Measurements from ENCODE around the gene UBL4A. TPM values are rescaled to one million over a fixed set of nuclear protein-coding genes. Genes with fewer than 3 reads are reported as not detected.

Gene UBL4A
- polyA plus RNA-seq, 3 donors from 2014 or later: 56.3 to 68.9 (median 61.2) TPM

GRCh38 chrX:154458954-154459778 lies 27.2 kb downstream of the UBL4A start:
- Mint-ChIP-seq H3K27me3 (ENCODE audit: low read depth in 3 of 3) (peaks cover 2 to 5% (median 4%) of the 10 kb centered on the region in 3 donors), H3K4me1 (peaks cover 6 to 11% of the 10 kb centered on the region in 2 donors), H3K27ac (peak overlapping the region in 5 of 6 donors; percentile 34 to 71 (median 67)), H3K4me3 (peak overlapping the region; percentile 65 to 79 (median 75)), H3K9me3 (no peaks in the 10 kb centered on the region), H3K36me3 (no peaks in the 10 kb centered on the region)
- DNase-seq: peak in 1 of 3 donors; percentile 19

- DNase-seq: peak; percentile 69 to 77 (median 75)
- Mint-ChIP-seq H3K4me3 (peak within 1 kb of the TSS; percentile 85 to 93 (median 91)), H3K4me1 (peaks cover 6 to 11% of the 10 kb centered on the region in 2 donors), H3K27ac (peak within 1 kb of the TSS; percentile 85 to 95 (median 92)), H3K27me3 (ENCODE audit: low read depth in 3 of 3) (peaks cover 2 to 5% (median 4%) of the 10 kb centered on the region in 3 donors), H3K9me3 (no peaks in the 10 kb centered on the region), H3K36me3 (no peaks in the 10 kb centered on the region)
These were observed 28.1 kb downstream of the UBL4A start, which contains the start of gene PLXNA3 for GRCh38 chrX:154458116-154458953. Gene PLXNA3, plus strand, starts transcription at chrX:154458281. Its CDS starts 1,903 bp downstream, at chrX:154460184.

- Mint-ChIP-seq H3K36me3 (no peaks in the 10 kb centered on the region), H3K27me3 (ENCODE audit: low read depth in 3 of 3) (peaks cover 2 to 5% (median 4%) of the 10 kb centered on the region in 3 donors), H3K4me3 (peak overlapping the region; percentile 85 to 93 (median 91)), H3K4me1 (peaks cover 6 to 11% of the 10 kb centered on the region in 2 donors), H3K27ac (peak overlapping the region; percentile 85 to 95 (median 92)), H3K9me3 (no peaks in the 10 kb centered on the region)
- DNase-seq: peak; percentile 61 to 73 (median 72)
These were observed 28.8 kb downstream of the UBL4A start for GRCh38 chrX:154457491-154458115.

- Mint-ChIP-seq H3K9me3 (no peaks in the 10 kb centered on the region), H3K27ac (peak overlapping the region in 1 of 6 donors; percentile 44)
These were observed 33.6 kb downstream of the UBL4A start for GRCh38 chrX:154452823-154453222.

GRCh38 chrX:154450312-154450711 lies 36.1 kb downstream of the UBL4A start:
- DNase-seq: no peak
- no peaks in the 10 kb centered on the region for H3K36me3 Mint-ChIP-seq
- H3K4me1 Mint-ChIP-seq: no peaks in the 10 kb centered on the region
- no peaks in the 10 kb centered on the region for H3K9me3 Mint-ChIP-seq
- peaks cover 0 to 3% (median 1%) of the 10 kb centered on the region in 3 donors for H3K27me3 Mint-ChIP-seq (ENCODE audit: low read depth in 3 of 3)
- H3K27ac Mint-ChIP-seq: no peak overlapping the region
- H3K4me3 Mint-ChIP-seq: no peak overlapping the region

More at GRCh38 chrX:154452823-154453222, 33.6 kb downstream of the UBL4A start:
- H3K4me3 Mint-ChIP-seq: no peak overlapping the region
- no peaks in the 10 kb centered on the region for H3K36me3 Mint-ChIP-seq
- H3K27me3 Mint-ChIP-seq (ENCODE audit: low read depth in 3 of 3): peaks cover 1 to 5% (median 4%) of the 10 kb centered on the region in 3 donors
- no peak for DNase-seq
- H3K4me1 Mint-ChIP-seq: peaks cover 3 to 6% of the 10 kb centered on the region in 2 donors

- no peaks in the 10 kb centered on the region for H3K9me3 Mint-ChIP-seq
- no peak overlapping the region for H3K4me3 Mint-ChIP-seq
- H3K36me3 Mint-ChIP-seq: no peaks in the 10 kb centered on the region
- no peak overlapping the region for H3K27ac Mint-ChIP-seq
- DNase-seq: no peak
- peaks cover 0 to 3% (median 1%) of the 10 kb centered on the region in 3 donors for H3K27me3 Mint-ChIP-seq (ENCODE audit: low read depth in 3 of 3)
- H3K4me1 Mint-ChIP-seq: peaks cover 0 to 4% of the 10 kb centered on the region in 2 donors
These were observed 36.8 kb downstream of the UBL4A start for GRCh38 chrX:154449618-154450017.

- Mint-ChIP-seq H3K4me1 (peaks cover 0 to 6% of the 10 kb centered on the region in 2 donors), H3K27me3 (ENCODE audit: low read depth in 3 of 3) (peaks cover 0 to 3% (median 1%) of the 10 kb centered on the region in 3 donors), H3K36me3 (no peaks in the 10 kb centered on the region), H3K4me3 (no peak overlapping the region), H3K9me3 (no peaks in the 10 kb centered on the region), H3K27ac (no peak overlapping the region)
- DNase-seq: no peak
These were observed 37.9 kb downstream of the UBL4A start for GRCh38 chrX:154448484-154448883.

GRCh38 chrX:154446430-154446829 lies 40.0 kb downstream of the UBL4A start:
- DNase-seq: no peak
- no peak overlapping the region for H3K4me3 Mint-ChIP-seq
- peak overlapping the region in 3 of 6 donors; percentile 13 to 44 (median 43) for H3K27ac Mint-ChIP-seq

GRCh38 chrX:154445776-154446175 lies 40.6 kb downstream of the UBL4A start:
- Mint-ChIP-seq H3K4me1 (peaks cover 0 to 9% of the 10 kb centered on the region in 2 donors), H3K27me3 (ENCODE audit: low read depth in 3 of 3) (peaks cover 0 to 3% (median 1%) of the 10 kb centered on the region in 3 donors), H3K9me3 (no peaks in the 10 kb centered on the region), H3K36me3 (no peaks in the 10 kb centered on the region), H3K27ac (peak overlapping the region in 2 of 6 donors; percentile 43 to 87), H3K4me3 (peak overlapping the region in 1 of 5 donors; percentile 41)
- no peak for DNase-seq

More at GRCh38 chrX:154446430-154446829, 40.0 kb downstream of the UBL4A start:
- Mint-ChIP-seq H3K36me3 (no peaks in the 10 kb centered on the region), H3K9me3 (no peaks in the 10 kb centered on the region), H3K27me3 (ENCODE audit: low read depth in 3 of 3) (peaks cover 0 to 3% (median 1%) of the 10 kb centered on the region in 3 donors), H3K4me1 (peaks cover 0 to 9% of the 10 kb centered on the region in 2 donors)

GRCh38 chrX:154444755-154445246 lies 41.6 kb downstream of the UBL4A start:
- Mint-ChIP-seq H3K4me1 (peaks cover 0 to 9% of the 10 kb centered on the region in 2 donors), H3K36me3 (no peaks in the 10 kb centered on the region), H3K27me3 (ENCODE audit: low read depth in 3 of 3) (peaks cover 0 to 3% (median 1%) of the 10 kb centered on the region in 3 donors), H3K4me3 (peak overlapping the region in 4 of 5 donors; percentile 35 to 64 (median 48)), H3K9me3 (no peaks in the 10 kb centered on the region), H3K27ac (peak overlapping the region in 3 of 6 donors; percentile 10 to 46 (median 21))
- DNase-seq: no peak

- H3K36me3 Mint-ChIP-seq: no peaks in the 10 kb centered on the region
- DNase-seq: peak; percentile 77 to 84 (median 79)
- peak within 1 kb of the TSS; percentile 67 to 81 (median 78) for H3K4me3 Mint-ChIP-seq
- peak within 1 kb of the TSS; percentile 79 to 92 (median 85) for H3K27ac Mint-ChIP-seq
- peaks cover 0 to 9% of the 10 kb centered on the region in 2 donors for H3K4me1 Mint-ChIP-seq
- H3K27me3 Mint-ChIP-seq (ENCODE audit: low read depth in 3 of 3): peaks cover 0 to 3% (median 1%) of the 10 kb centered on the region in 3 donors
- H3K9me3 Mint-ChIP-seq: no peaks in the 10 kb centered on the region
These were observed 42.2 kb downstream of the UBL4A start, which contains the start of gene FAM50A for GRCh38 chrX:154443992-154444754. Gene FAM50A, plus strand, starts transcription at chrX:154444141. Its CDS starts 95 bp downstream, at chrX:154444236.

GRCh38 chrX:154443479-154443910 lies 42.9 kb downstream of the UBL4A start:
- peaks cover 0 to 3% (median under 1%) of the 10 kb centered on the region in 3 donors for H3K27me3 Mint-ChIP-seq (ENCODE audit: low read depth in 3 of 3)
- no peak for DNase-seq
- no peaks in the 10 kb centered on the region for H3K9me3 Mint-ChIP-seq
- H3K4me1 Mint-ChIP-seq: peaks cover 4 to 13% of the 10 kb centered on the region in 2 donors
- H3K27ac Mint-ChIP-seq: peak overlapping the region; percentile 78 to 92 (median 82)
- peak overlapping the region; percentile 53 to 78 (median 69) for H3K4me3 Mint-ChIP-seq
- H3K36me3 Mint-ChIP-seq: no peaks in the 10 kb centered on the region
